Left hindlimb (tissue), 1 donor: ENCODE data around the gene SEMA7A.
"Not testable (repeated sequence)": the region's sequence is repeated elsewhere in the genome, so short reads cannot be mapped to it uniquely, and the experiment has no call there.

Experiments used
- DNase-seq: peaks from one replicate; pipeline ENCODE4 v3.0.0-alpha.2; 2018

SEMA7A gene

DNA sequence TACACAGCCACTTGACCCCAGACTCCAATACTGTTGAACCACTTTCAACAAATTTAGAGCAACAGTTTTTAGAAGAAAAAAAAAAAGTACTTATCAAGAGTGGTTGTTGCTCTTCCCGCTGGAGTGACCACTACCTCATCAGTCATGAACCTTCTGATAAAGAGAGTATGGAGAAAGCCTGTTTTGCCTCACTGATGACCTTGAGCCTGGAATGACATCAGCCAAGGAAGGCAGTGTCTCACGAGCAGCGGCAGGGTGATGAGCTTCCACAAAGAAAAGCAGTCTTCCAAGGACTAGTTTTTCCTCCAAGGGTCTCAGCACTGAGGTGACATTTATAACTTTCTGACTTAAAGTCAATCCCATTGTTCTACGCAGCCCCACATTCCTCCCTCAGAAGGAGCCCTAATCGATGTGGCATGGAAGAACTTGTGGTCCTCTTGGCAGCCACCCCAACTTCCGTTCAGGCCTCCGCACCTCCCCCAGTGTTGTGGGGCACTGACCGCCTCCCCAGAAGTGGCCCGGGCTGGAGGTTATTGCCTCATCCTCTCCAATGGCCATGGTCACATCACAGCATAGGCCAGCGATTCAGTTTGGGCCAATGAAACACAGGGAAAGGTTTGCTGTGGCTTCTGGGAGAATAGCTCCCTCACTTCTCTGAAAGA lies 64.5 kb downstream of the SEMA7A start:
- no peak for DNase-seq

GRCh38 chr15:74368121-74368520 lies 65.6 kb downstream of the SEMA7A start:
- DNase-seq, result no peak

DNA sequence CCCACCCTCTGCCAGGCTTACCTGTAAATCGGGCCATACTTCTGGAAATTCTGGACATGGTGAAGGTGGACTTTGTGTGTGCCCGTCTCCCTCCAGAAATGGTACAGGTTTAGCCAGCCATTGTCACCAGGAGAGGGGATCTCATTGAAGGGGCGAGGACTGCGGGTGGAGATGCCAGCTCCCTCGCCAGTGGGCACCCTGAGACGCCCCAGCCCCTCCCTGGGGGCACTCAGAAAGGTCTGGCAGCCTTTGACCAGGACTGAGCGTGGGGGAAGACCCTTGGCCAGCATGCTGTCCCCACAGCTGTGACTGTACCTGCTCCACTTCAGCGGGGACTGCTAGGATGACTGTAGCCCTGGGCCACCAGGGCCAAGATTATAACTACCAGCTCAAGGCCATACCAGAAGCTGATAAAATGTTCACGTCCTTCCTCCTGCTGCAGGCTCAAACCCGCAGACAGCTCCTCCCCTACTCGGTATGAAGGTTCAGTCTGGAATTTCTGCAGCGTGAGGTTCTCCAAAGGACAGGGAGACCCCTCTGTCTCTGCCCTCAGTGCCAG lies 66.4 kb downstream of the SEMA7A start, which contains the start of gene CYP11A1:
CYP11A1 (minus strand) TSS at position 351 of the 559 bp plus-strand sequence; CDS start at position 290, 61 bp downstream.
- no peak for DNase-seq

GRCh38 chr15:74365598-74366445 lies 67.9 kb downstream of the SEMA7A start:
- DNase-seq, result peak; percentile 86

- DNase-seq, result no peak
These were observed 68.7 kb downstream of the SEMA7A start for GRCh38 chr15:74364936-74365597.

GRCh38 chr15:74362482-74362881 lies 71.3 kb downstream of the SEMA7A start:
- no peak for DNase-seq

DNA sequence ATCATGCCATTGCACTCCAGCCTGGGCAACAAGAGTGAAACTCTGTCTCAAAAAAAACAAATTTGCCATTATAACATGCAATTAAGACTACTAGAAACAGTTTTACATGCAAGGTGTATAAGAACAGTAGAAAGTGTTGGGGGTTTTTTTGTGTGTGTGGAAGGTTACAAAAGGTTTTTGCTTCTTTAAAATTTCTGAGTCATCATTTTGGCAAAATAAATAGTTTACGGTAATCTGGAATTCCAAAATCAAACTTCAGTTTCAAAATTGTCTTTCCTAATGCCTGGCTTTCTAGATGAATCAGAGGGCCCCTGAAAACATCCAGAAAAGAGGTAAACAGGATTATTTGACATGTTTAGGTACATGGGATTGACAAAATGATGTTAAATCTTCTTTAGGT lies 72.9 kb downstream of the SEMA7A start:
- not testable (repeated sequence) for DNase-seq

- not testable (repeated sequence) for DNase-seq
These were observed 74.4 kb downstream of the SEMA7A start for GRCh38 chr15:74359376-74359775.
